Superior temporal gyrus (tissue), 1 donor: ENCODE data around the gene GJA1.
"Not testable (repeated sequence)": the region's sequence is repeated elsewhere in the genome, so short reads cannot be mapped to it uniquely, and the experiment has no call there.

ENCODE experiments used
- DNase-seq: peaks from one replicate; pipeline ENCODE4 v3.0.0-alpha.2; 2016; ENCODE audit errors: extremely low spot score

The GJA1 gene

GRCh38 chr6:121436960-121437850, 1.8 kb downstream of the GJA1 start:
- DNase-seq, result no peak

- DNase-seq, result no peak
Measured at GRCh38 chr6:121437851-121438651, 2.6 kb downstream of the GJA1 start.

GRCh38 chr6:121438869-121439268, 3.4 kb downstream of the GJA1 start:
- DNase-seq, result no peak

GRCh38 chr6:121439475-121439874, 4.0 kb downstream of the GJA1 start:
- no peak for DNase-seq

GRCh38 chr6:121439926-121440325, 4.5 kb downstream of the GJA1 start:
- DNase-seq, result no peak

- DNase-seq, result no peak
Measured at GRCh38 chr6:121441477-121441876, 6.0 kb downstream of the GJA1 start.

- no peak for DNase-seq
Measured at GRCh38 chr6:121442576-121442975, 7.1 kb downstream of the GJA1 start.

- no peak for DNase-seq
Measured at GRCh38 chr6:121443971-121444541, 8.6 kb downstream of the GJA1 start.

- not testable (repeated sequence) for DNase-seq
Measured at GRCh38 chr6:121446705-121447104, 11.3 kb downstream of the GJA1 start.

GRCh38 chr6:121447746-121448145, 12.3 kb downstream of the GJA1 start:
- DNase-seq, result not testable (repeated sequence)

- not testable (repeated sequence) for DNase-seq
Measured at GRCh38 chr6:121448528-121448927, 13.1 kb downstream of the GJA1 start.

- no peak for DNase-seq
Measured at GRCh38 chr6:121449331-121449730, 13.9 kb downstream of the GJA1 start.

- no peak for DNase-seq
Measured at GRCh38 chr6:121450242-121450641, 14.8 kb downstream of the GJA1 start.

GRCh38 chr6:121451250-121451649, 15.8 kb downstream of the GJA1 start:
- no peak for DNase-seq

- DNase-seq, result no peak
Measured at GRCh38 chr6:121453191-121453590, 17.7 kb downstream of the GJA1 start.

GRCh38 chr6:121460170-121460569, 24.7 kb downstream of the GJA1 start:
- DNase-seq, result no peak

- DNase-seq, result no peak
Measured at GRCh38 chr6:121463087-121463486, 27.6 kb downstream of the GJA1 start.

GRCh38 chr6:121465101-121465500, 29.7 kb downstream of the GJA1 start:
- DNase-seq, result no peak

GRCh38 chr6:121479486-121480098, 44.1 kb downstream of the GJA1 start:
- DNase-seq, result no peak

- no peak for DNase-seq
Measured at GRCh38 chr6:121480099-121480713, 44.8 kb downstream of the GJA1 start.

- no peak for DNase-seq
Measured at GRCh38 chr6:121482004-121482693, 46.7 kb downstream of the GJA1 start.
